ENCODE data around the gene OVAAL.
A peak's percentile ranks its signal among the peaks of the same experiment; 100 is the strongest.

OVAAL gene

GRCh38 chr1:180572760-180573159 is 14.0 kb downstream of the OVAAL start:
- Histone ChIP-seq H3K4me1 (ENCODE audit: control insufficient read depth, low read depth, low read length) (no peaks in the 10 kb centered on the region), H2AK5ac (ENCODE audit: low read length) (no peak overlapping the region), H3K18ac (ENCODE audit: low read length) (no peak overlapping the region), H3K4me3 (ENCODE audit: low read length) (no peak overlapping the region), H4K5ac (ENCODE audit: low read length) (no peak overlapping the region), H4K8ac (ENCODE audit: low read depth, low read length) (no peak overlapping the region), H3K79me1 (ENCODE audit: low read length) (no peaks in the 10 kb centered on the region), H3K4me2 (ENCODE audit: low read length) (no peak overlapping the region), H3K79me2 (ENCODE audit: control insufficient read depth, insufficient read depth, low read length) (no peaks in the 10 kb centered on the region), H3K27me3 (ENCODE audit: insufficient read depth, low read length, poor library complexity) (no peaks in the 10 kb centered on the region), H3K23ac (ENCODE audit: low read length) (no peak overlapping the region), H3K9ac (ENCODE audit: low read length) (no peak overlapping the region), H3K4ac (ENCODE audit: low read depth, low read length) (no peak overlapping the region), H3K27ac (ENCODE audit: low read depth, low read length) (no peak overlapping the region), H2BK120ac (ENCODE audit: low read depth, low read length) (no peak overlapping the region), H2BK15ac (replicated peaks; ENCODE audit: low read depth) (no peak overlapping the region), H3K36me3 (ENCODE audit: control insufficient read depth, insufficient read depth, low read length) (no peaks in the 10 kb centered on the region), H3K56ac (ENCODE audit: low read length) (no peak overlapping the region), H2BK5ac (ENCODE audit: low read length) (no peak overlapping the region)
- no peak for DNase-seq
- WGBS (ENCODE audit: extremely low coverage, insufficient coverage, low lambda C conversion rate) = no CpG with 5 or more reads among the region's 4 CpGs

GRCh38 chr1:180574031-180574713 is 15.4 kb downstream of the OVAAL start:
- no peak overlapping the region for H2AK5ac ChIP-seq (ENCODE audit: low read length)
- WGBS (ENCODE audit: extremely low coverage, insufficient coverage, low lambda C conversion rate) = no CpG with 5 or more reads among the region's 4 CpGs
- H3K18ac ChIP-seq (ENCODE audit: low read length) = no peak overlapping the region
- H3K4me3 ChIP-seq (ENCODE audit: low read length) = no peak overlapping the region
- no peak overlapping the region for H3K4me2 ChIP-seq (ENCODE audit: low read length)
- H3K79me2 ChIP-seq (ENCODE audit: control insufficient read depth, insufficient read depth, low read length) = no peaks in the 10 kb centered on the region
- no peak overlapping the region for H3K9ac ChIP-seq (ENCODE audit: low read length)
- H4K8ac ChIP-seq (ENCODE audit: low read depth, low read length) = no peak overlapping the region
- no peak for DNase-seq
- no peak overlapping the region for H2BK15ac ChIP-seq (replicated peaks; ENCODE audit: low read depth)
- no peaks in the 10 kb centered on the region for H3K79me1 ChIP-seq (ENCODE audit: low read length)
- no peak overlapping the region for H2BK5ac ChIP-seq (ENCODE audit: low read length)
- H3K27ac ChIP-seq (ENCODE audit: low read depth, low read length) = no peak overlapping the region
- H4K5ac ChIP-seq (ENCODE audit: low read length) = no peak overlapping the region
- no peaks in the 10 kb centered on the region for H3K4me1 ChIP-seq (ENCODE audit: control insufficient read depth, low read depth, low read length)
- no peaks in the 10 kb centered on the region for H3K27me3 ChIP-seq (ENCODE audit: insufficient read depth, low read length, poor library complexity)
- no peak overlapping the region for H3K23ac ChIP-seq (ENCODE audit: low read length)
- H3K56ac ChIP-seq (ENCODE audit: low read length) = no peak overlapping the region
- no peak overlapping the region for H3K4ac ChIP-seq (ENCODE audit: low read depth, low read length)
- no peaks in the 10 kb centered on the region for H3K36me3 ChIP-seq (ENCODE audit: control insufficient read depth, insufficient read depth, low read length)
- no peak overlapping the region for H2BK120ac ChIP-seq (ENCODE audit: low read depth, low read length)

- DNase-seq = no peak
- Histone ChIP-seq H4K8ac (ENCODE audit: low read depth, low read length) (no peak overlapping the region), H3K79me2 (ENCODE audit: control insufficient read depth, insufficient read depth, low read length) (no peaks in the 10 kb centered on the region), H3K27ac (ENCODE audit: low read depth, low read length) (no peak overlapping the region), H3K36me3 (ENCODE audit: control insufficient read depth, insufficient read depth, low read length) (no peaks in the 10 kb centered on the region), H3K4me2 (ENCODE audit: low read length) (no peak overlapping the region), H2BK15ac (replicated peaks; ENCODE audit: low read depth) (no peak overlapping the region), H3K27me3 (ENCODE audit: insufficient read depth, low read length, poor library complexity) (no peaks in the 10 kb centered on the region), H3K23ac (ENCODE audit: low read length) (no peak overlapping the region), H3K4ac (ENCODE audit: low read depth, low read length) (no peak overlapping the region), H3K4me1 (ENCODE audit: control insufficient read depth, low read depth, low read length) (no peaks in the 10 kb centered on the region), H3K79me1 (ENCODE audit: low read length) (no peaks in the 10 kb centered on the region), H2BK5ac (ENCODE audit: low read length) (no peak overlapping the region), H3K9ac (ENCODE audit: low read length) (no peak overlapping the region), H2AK5ac (ENCODE audit: low read length) (no peak overlapping the region), H3K56ac (ENCODE audit: low read length) (no peak overlapping the region), H4K5ac (ENCODE audit: low read length) (no peak overlapping the region), H2BK120ac (ENCODE audit: low read depth, low read length) (no peak overlapping the region), H3K4me3 (ENCODE audit: low read length) (no peak overlapping the region), H3K18ac (ENCODE audit: low read length) (no peak overlapping the region)
- WGBS (ENCODE audit: extremely low coverage, insufficient coverage, low lambda C conversion rate) = no CpG with 5 or more reads among the region's 3 CpGs
These were observed 18.6 kb downstream of the OVAAL start for GRCh38 chr1:180577361-180577760.

- no peaks in the 10 kb centered on the region for H3K4me1 ChIP-seq (ENCODE audit: control insufficient read depth, low read depth, low read length)
These were observed 21.3 kb downstream of the OVAAL start for GRCh38 chr1:180579961-180580611.

GRCh38 chr1:180581635-180582039 is 22.9 kb downstream of the OVAAL start:
- Histone ChIP-seq H3K79me2 (ENCODE audit: control insufficient read depth, insufficient read depth, low read length) (no peaks in the 10 kb centered on the region), H3K56ac (ENCODE audit: low read length) (no peak overlapping the region), H3K27ac (ENCODE audit: low read depth, low read length) (no peak overlapping the region), H3K27me3 (ENCODE audit: insufficient read depth, low read length, poor library complexity) (no peaks in the 10 kb centered on the region), H3K36me3 (ENCODE audit: control insufficient read depth, insufficient read depth, low read length) (no peaks in the 10 kb centered on the region), H4K5ac (ENCODE audit: low read length) (no peak overlapping the region), H3K4me3 (ENCODE audit: low read length) (no peak overlapping the region), H2BK120ac (ENCODE audit: low read depth, low read length) (no peak overlapping the region), H2BK5ac (ENCODE audit: low read length) (no peak overlapping the region), H3K4me1 (ENCODE audit: control insufficient read depth, low read depth, low read length) (no peaks in the 10 kb centered on the region), H3K79me1 (ENCODE audit: low read length) (no peaks in the 10 kb centered on the region), H3K23ac (ENCODE audit: low read length) (no peak overlapping the region), H2AK5ac (ENCODE audit: low read length) (no peak overlapping the region), H3K9ac (ENCODE audit: low read length) (no peak overlapping the region), H3K18ac (ENCODE audit: low read length) (no peak overlapping the region), H3K4ac (ENCODE audit: low read depth, low read length) (no peak overlapping the region), H3K4me2 (ENCODE audit: low read length) (no peak overlapping the region), H4K8ac (ENCODE audit: low read depth, low read length) (no peak overlapping the region), H2BK15ac (replicated peaks; ENCODE audit: low read depth) (no peak overlapping the region)
- DNase-seq = no peak
- WGBS (ENCODE audit: extremely low coverage, insufficient coverage, low lambda C conversion rate) = no CpG with 5 or more reads among the region's 1 CpG

More at GRCh38 chr1:180579961-180580611, 21.3 kb downstream of the OVAAL start:
- Histone ChIP-seq H3K27ac (ENCODE audit: low read depth, low read length) (no peak overlapping the region), H3K9ac (ENCODE audit: low read length) (no peak overlapping the region), H3K56ac (ENCODE audit: low read length) (no peak overlapping the region), H3K79me1 (ENCODE audit: low read length) (no peaks in the 10 kb centered on the region), H4K8ac (ENCODE audit: low read depth, low read length) (no peak overlapping the region), H3K18ac (ENCODE audit: low read length) (no peak overlapping the region), H2AK5ac (ENCODE audit: low read length) (no peak overlapping the region), H3K36me3 (ENCODE audit: control insufficient read depth, insufficient read depth, low read length) (no peaks in the 10 kb centered on the region), H4K5ac (ENCODE audit: low read length) (no peak overlapping the region), H2BK120ac (ENCODE audit: low read depth, low read length) (no peak overlapping the region), H2BK5ac (ENCODE audit: low read length) (no peak overlapping the region), H3K27me3 (ENCODE audit: insufficient read depth, low read length, poor library complexity) (no peaks in the 10 kb centered on the region), H3K4me2 (ENCODE audit: low read length) (no peak overlapping the region), H3K23ac (ENCODE audit: low read length) (no peak overlapping the region), H3K4ac (ENCODE audit: low read depth, low read length) (no peak overlapping the region), H3K4me3 (ENCODE audit: low read length) (no peak overlapping the region), H3K79me2 (ENCODE audit: control insufficient read depth, insufficient read depth, low read length) (no peaks in the 10 kb centered on the region), H2BK15ac (replicated peaks; ENCODE audit: low read depth) (no peak overlapping the region)
- peak; percentile 14 for DNase-seq
- WGBS (ENCODE audit: extremely low coverage, insufficient coverage, low lambda C conversion rate) = 100% methylated on average over 1 of the region's 6 CpGs

Data from mesendoderm (in vitro differentiated cells).